Neural cell (in vitro differentiated cells): ENCODE data around the gene PKHD1. TPM values are rescaled to one million over a fixed set of nuclear protein-coding genes. Genes with fewer than 3 reads are reported as not detected.

Experiments
- H2AFZ ChIP-seq: fragments of 200-600, 300-800 bp; sonication (generic), shearing (Covaris generic); 2 replicates; pipeline ENCODE4 v1.6.0; 2014; ENCODE audit warnings: low read depth, mild to moderate bottlenecking, antibody characterized with exemption, low read length, moderate library complexity
- H3F3A ChIP-seq: fragments of 200-600 bp; shearing (Covaris generic); 2 replicates; pipeline ENCODE4 v1.6.1; 2016; ENCODE audit warnings: mild to moderate bottlenecking, moderate library complexity, mixed read lengths, antibody characterized with exemption, low read length; ENCODE audit not compliant: insufficient read depth, poor library complexity, severe bottlenecking
- H3K27ac ChIP-seq: fragments of 200-600, 300-800 bp; sonication (generic), shearing (Covaris generic); 2 replicates; pipeline ENCODE4 v1.5.1; 2014; ENCODE audit warnings: mild to moderate bottlenecking, low read length, moderate library complexity
- H3K27me3 ChIP-seq: fragments of 300-800, 200-600 bp; sonication (generic), shearing (Covaris generic); 2 replicates; pipeline ENCODE4 v1.6.0; 2014; ENCODE audit warnings: mild to moderate bottlenecking, low read depth, low read length, moderate library complexity; ENCODE audit not compliant: insufficient read depth
- H3K36me3 ChIP-seq: fragments of 300-800, 200-600 bp; sonication (generic), shearing (Covaris generic); 2 replicates; pipeline ENCODE4 v1.5.1; 2014; ENCODE audit warnings: mild to moderate bottlenecking, antibody characterized with exemption, low read length, moderate library complexity; ENCODE audit not compliant: insufficient read depth
- H3K4me2 ChIP-seq: fragments of 300-800, 200-600 bp; sonication (generic), shearing (Covaris generic); 2 replicates; pipeline ENCODE4 v1.6.0; 2014; ENCODE audit warnings: mild to moderate bottlenecking, low read length
- H3K4me3 ChIP-seq: fragments of 300-800, 200-600 bp; sonication (generic), shearing (Covaris generic); 2 replicates; pipeline ENCODE4 v1.5.1; 2014; ENCODE audit warnings: mild to moderate bottlenecking, low read length, moderate library complexity
- H3K79me2 ChIP-seq: fragments of 200-600 bp; shearing (Covaris generic); replicated peaks from 2 replicates; pipeline ENCODE4 v1.6.0; 2014; ENCODE audit warnings: mild to moderate bottlenecking, low read length, moderate library complexity; ENCODE audit not compliant: insufficient read depth
- H3K9ac ChIP-seq: fragments of 300-800, 200-600 bp; sonication (generic), shearing (Covaris generic); 2 replicates; pipeline ENCODE4 v1.6.1; 2016; ENCODE audit warnings: mild to moderate bottlenecking, low read length, mixed read lengths
- H3K9me2 ChIP-seq: fragments of 200-600 bp; shearing (Covaris generic); 2 replicates; pipeline ENCODE4 v1.6.1; 2016; ENCODE audit warnings: mild to moderate bottlenecking, low read length, mixed read lengths; ENCODE audit not compliant: insufficient read depth
- H3K9me3 ChIP-seq: fragments of 200-600, 300-800 bp; sonication (generic), shearing (Covaris generic); 2 replicates; pipeline ENCODE4 v1.6.1; 2016; ENCODE audit warnings: mild to moderate bottlenecking, mixed run types, low read length, moderate library complexity, mixed read lengths
- H4K20me1 ChIP-seq: fragments of 200-600 bp; shearing (Covaris generic); 2 replicates; pipeline ENCODE4 v1.6.1; 2016; ENCODE audit warnings: mild to moderate bottlenecking, mixed run types; ENCODE audit not compliant: insufficient read depth
- CTCF ChIP-seq: fragments of 450-650 bp; IDR thresholded peaks from 2 replicates; pipeline ENCODE4 v1.5.1; 2014; ENCODE audit warnings: antibody characterized with exemption, mild to moderate bottlenecking, moderate library complexity; ENCODE audit not compliant: poor library complexity, severe bottlenecking
- EP300 ChIP-seq: fragments of 450-650 bp; conservative IDR thresholded peaks from 2 replicates; pipeline ENCODE4 v1.6.1; 2014; ENCODE audit warnings: antibody characterized with exemption, mild to moderate bottlenecking, moderate library complexity; ENCODE audit not compliant: poor library complexity, severe bottlenecking
- EZH2 ChIP-seq: fragments of 200-600, 300-800 bp; shearing (Covaris generic), sonication (generic); IDR thresholded peaks from 2 replicates; pipeline ENCODE4 v1.6.1; 2014; ENCODE audit warnings: antibody characterized with exemption, low read length, borderline replicate concordance, mild to moderate bottlenecking; ENCODE audit not compliant: insufficient read depth, poor library complexity, severe bottlenecking
- MXI1 ChIP-seq: fragments of 450-650 bp; conservative IDR thresholded peaks from 2 replicates; pipeline ENCODE4 v1.6.1; 2014; ENCODE audit warnings: antibody characterized with exemption, mild to moderate bottlenecking; ENCODE audit not compliant: poor library complexity, severe bottlenecking
- POLR2AphosphoS5 ChIP-seq: IDR thresholded peaks from 2 replicates; pipeline ENCODE4 v1.6.1; 2012
- RAD21 ChIP-seq: fragments of 450-650 bp; conservative IDR thresholded peaks from 2 replicates; pipeline ENCODE4 v1.6.1; 2014; ENCODE audit warnings: antibody characterized with exemption, mild to moderate bottlenecking, moderate library complexity
- REST ChIP-seq: IDR thresholded peaks from 2 replicates; pipeline ENCODE4 v1.6.1; 2012; ENCODE audit warnings: borderline replicate concordance
- SMC3 ChIP-seq: fragments of 450-650 bp; conservative IDR thresholded peaks from 2 replicates; pipeline ENCODE4 v1.6.1; 2014; ENCODE audit warnings: antibody characterized with exemption, mild to moderate bottlenecking, moderate library complexity; ENCODE audit not compliant: poor library complexity
- TAF1 ChIP-seq: IDR thresholded peaks from 2 replicates; pipeline ENCODE4 v1.6.1; 2012; ENCODE audit warnings: low read depth
- polyA plus RNA-seq: library from polyadenylated mRNA; depleted of rRNA; stranded (reverse); fragments of >200 nt; gene quantifications from 2 replicates; pipeline ENCODE4 v1.2.3, GENCODE V29; 2014

Gene PKHD1
- polyA plus RNA-seq, 1 donor from 2014 or later = not detected

GRCh38 chr6:51613558-51613957, 473.9 kb downstream of the PKHD1 start:
- H3K4me2 ChIP-seq = no peak overlapping the region
- no peaks in the 10 kb centered on the region for H3K36me3 ChIP-seq
- H3K79me2 ChIP-seq = no peaks in the 10 kb centered on the region
- H2AFZ ChIP-seq = no peak overlapping the region
- no peaks in the 10 kb centered on the region for H3F3A ChIP-seq
- H3K9me3 ChIP-seq = no peaks in the 10 kb centered on the region
- H4K20me1 ChIP-seq = no peaks in the 10 kb centered on the region
- no peaks in the 10 kb centered on the region for H3K27me3 ChIP-seq
- H3K27ac ChIP-seq = no peak overlapping the region
- no peak overlapping the region for H3K9ac ChIP-seq
- TF ChIP-seq EP300 (no peak), RAD21 (no peak), REST (no peak), MXI1 (no peak), SMC3 (no peak)
- no peaks in the 10 kb centered on the region for H3K9me2 ChIP-seq
- H3K4me3 ChIP-seq = no peak overlapping the region

GRCh38 chr6:51608932-51609331, 478.5 kb downstream of the PKHD1 start:
- Histone ChIP-seq H3K4me3 (no peak overlapping the region), H4K20me1 (no peaks in the 10 kb centered on the region), H3K36me3 (no peaks in the 10 kb centered on the region), H3F3A (no peaks in the 10 kb centered on the region), H3K9me2 (no peaks in the 10 kb centered on the region), H3K9me3 (no peaks in the 10 kb centered on the region), H2AFZ (no peak overlapping the region), H3K4me2 (no peak overlapping the region), H3K27me3 (no peaks in the 10 kb centered on the region), H3K9ac (no peak overlapping the region), H3K79me2 (no peaks in the 10 kb centered on the region), H3K27ac (no peak overlapping the region)
- no peak for TF ChIP-seq RAD21
- TF ChIP-seq EZH2 = no peak
- no peak for TF ChIP-seq POLR2AphosphoS5
- TF ChIP-seq EP300 = no peak
- TF ChIP-seq MXI1 = no peak
- TF ChIP-seq TAF1 = no peak

GRCh38 chr6:51608383-51608782, 479.0 kb downstream of the PKHD1 start:
- H4K20me1 ChIP-seq = no peaks in the 10 kb centered on the region
- H3F3A ChIP-seq = no peaks in the 10 kb centered on the region
- no peaks in the 10 kb centered on the region for H3K36me3 ChIP-seq
- H3K4me2 ChIP-seq = no peak overlapping the region
- no peak overlapping the region for H3K27ac ChIP-seq
- no peak overlapping the region for H2AFZ ChIP-seq
- no peak overlapping the region for H3K4me3 ChIP-seq
- no peaks in the 10 kb centered on the region for H3K9me2 ChIP-seq
- no peaks in the 10 kb centered on the region for H3K27me3 ChIP-seq
- H3K9me3 ChIP-seq = no peaks in the 10 kb centered on the region
- no peak overlapping the region for H3K9ac ChIP-seq
- no peaks in the 10 kb centered on the region for H3K79me2 ChIP-seq
- no peak for TF ChIP-seq SMC3
- TF ChIP-seq EZH2 = no peak
- no peak for TF ChIP-seq MXI1
- TF ChIP-seq RAD21 = no peak
- TF ChIP-seq TAF1 = no peak
- no peak for TF ChIP-seq POLR2AphosphoS5
- no peak for TF ChIP-seq EP300
- TF ChIP-seq CTCF = no peak
